Stimulated activated CD8-positive, alpha-beta memory T cell treated with anti-CD3 and anti-CD28 coated beads, Interleukin-15, amount 100 ng/mL, for 4 hours (primary cell): ENCODE results near the gene PIP4K2A.
"Not testable (repeated sequence)": the region's sequence is repeated elsewhere in the genome, so short reads cannot be mapped to it uniquely, and the experiment has no call there.

Source experiments
- DNase-seq, 2 donors: peaks; one replicate each; pipeline ENCODE4 v3.0.0-alpha.2; 2020; ENCODE audit warnings: low read depth in 2 of 2

The PIP4K2A gene

GRCh38 chr10:22693860-22694259, 20.5 kb downstream of the PIP4K2A start:
- no peak for DNase-seq

- no peak for DNase-seq
Observed at GRCh38 chr10:22693371-22693784, 21.0 kb downstream of the PIP4K2A start.

GRCh38 chr10:22692119-22692518, 22.3 kb downstream of the PIP4K2A start:
- DNase-seq, result not testable (repeated sequence)

GRCh38 chr10:22690614-22691431, 23.6 kb downstream of the PIP4K2A start:
- DNase-seq, result no peak

- DNase-seq, result no peak
Observed at GRCh38 chr10:22690158-22690557, 24.2 kb downstream of the PIP4K2A start.

- no peak for DNase-seq
Observed at GRCh38 chr10:22686347-22686746, 28.0 kb downstream of the PIP4K2A start.

- DNase-seq, result no peak
Observed at GRCh38 chr10:22685926-22686325, 28.5 kb downstream of the PIP4K2A start.

- no peak for DNase-seq
Observed at GRCh38 chr10:22684699-22685098, 29.7 kb downstream of the PIP4K2A start.

- no peak for DNase-seq
Observed at GRCh38 chr10:22683140-22683389, 31.3 kb downstream of the PIP4K2A start.

- DNase-seq, result peak in 1 of 2 donors; percentile 24
Observed at GRCh38 chr10:22682237-22683139, 31.9 kb downstream of the PIP4K2A start.

- DNase-seq, result peak in 1 of 2 donors; percentile 40
Observed at GRCh38 chr10:22681783-22682183, 32.6 kb downstream of the PIP4K2A start.

GRCh38 chr10:22681301-22681700, 33.1 kb downstream of the PIP4K2A start:
- no peak for DNase-seq

- no peak for DNase-seq
Observed at GRCh38 chr10:22679608-22680007, 34.8 kb downstream of the PIP4K2A start.

- DNase-seq, result no peak
Observed at GRCh38 chr10:22677333-22677732, 37.0 kb downstream of the PIP4K2A start.

- DNase-seq, result no peak
Observed at GRCh38 chr10:22676435-22676834, 37.9 kb downstream of the PIP4K2A start.

GRCh38 chr10:22674573-22674930, 39.8 kb downstream of the PIP4K2A start:
- no peak for DNase-seq

GRCh38 chr10:22673785-22674572, 40.4 kb downstream of the PIP4K2A start:
- DNase-seq, result no peak

GRCh38 chr10:22673091-22673392, 41.3 kb downstream of the PIP4K2A start:
- DNase-seq, result no peak

- DNase-seq, result no peak
Observed at GRCh38 chr10:22672319-22673090, 41.9 kb downstream of the PIP4K2A start.

GRCh38 chr10:22670788-22671187, 43.6 kb downstream of the PIP4K2A start:
- DNase-seq, result no peak

- no peak for DNase-seq
Observed at GRCh38 chr10:22669163-22669711, 45.1 kb downstream of the PIP4K2A start.
